ENCODE data around the gene ZC3H11A. TPM values are rescaled to one million over a fixed set of nuclear protein-coding genes. Genes with fewer than 3 reads are reported as not detected.

The ZC3H11A gene
- polyA plus RNA-seq, 10 donors: 72.6 to 99.9 (median 89.2) TPM

- DNase-seq: peak; percentile 30 to 56 (median 49)
Measured at GRCh38 chr1:203839081-203839480, 43.7 kb downstream of the ZC3H11A start.

GRCh38 chr1:203840208-203840808 is 44.9 kb downstream of the ZC3H11A start:
- DNase-seq: no peak

- no peak for DNase-seq
Measured at GRCh38 chr1:203842559-203842876, 47.1 kb downstream of the ZC3H11A start.

GRCh38 chr1:203843435-203843834 is 48.0 kb downstream of the ZC3H11A start:
- no peak for DNase-seq

Other genes starting within 250 kb of the ZC3H11A start
- 100 to 1,000 TPM in 1 of 10 donors, 10 to 100 TPM in 9; 74.5 to 102 (median 87.6) TPM for gene ATP2B4, start 168.8 kb upstream of the ZC3H11A start, polyA plus RNA-seq (ENCODE audit: insufficient read length in 10 of 10)
- 1 to 10 TPM in 1 of 10 donors, under 1 TPM in 8, not detected in 1; 0.07 to 1.2 (median 0.25) TPM for gene LAX1, start 30.4 kb upstream of the ZC3H11A start, polyA plus RNA-seq (ENCODE audit: insufficient read length in 10 of 10)
- 10 to 100 TPM in 9 of 10 donors, 1 to 10 TPM in 1; 8.7 to 18.0 (median 14.9) TPM for gene ZBED6, start within 50 bp of the ZC3H11A start, polyA plus RNA-seq (ENCODE audit: insufficient read length in 10 of 10)
- 100 to 1,000 TPM; 145 to 238 (median 176) TPM for gene SNRPE, start 66.0 kb downstream of the ZC3H11A start, polyA plus RNA-seq (ENCODE audit: insufficient read length in 10 of 10)